NCI-H524 treated with DMSO at 0.1 percent for 48 hours (cell line): Measurements from ENCODE around the gene IGSF8.

ENCODE experiments used
- DNase-seq: peaks from one replicate; lab custom pipeline; 2025; lab: John Stamatoyannopoulos, UW

IGSF8 gene

DNA sequence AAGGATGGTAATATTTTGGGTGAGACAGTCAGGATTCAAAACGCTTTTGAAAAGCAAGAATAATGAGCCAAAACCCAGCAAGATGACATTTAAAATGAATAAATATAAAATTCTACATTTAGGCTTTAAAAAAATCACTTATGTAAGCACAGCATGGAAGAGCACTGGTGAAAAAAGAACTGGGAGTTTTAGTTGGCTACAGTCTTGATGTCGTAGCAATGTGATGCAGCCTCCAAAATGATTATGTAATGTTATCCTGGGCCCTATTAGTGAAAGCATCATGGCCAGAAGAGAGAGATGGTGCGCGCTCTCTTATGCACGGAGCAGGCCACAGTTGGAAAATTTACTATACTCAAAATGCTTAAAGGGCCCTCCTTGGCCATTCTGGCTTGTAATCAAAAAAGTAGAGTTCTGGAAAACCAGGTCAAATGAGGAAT lies 11.9 kb downstream of the IGSF8 start:
- no peak for DNase-seq

DNA sequence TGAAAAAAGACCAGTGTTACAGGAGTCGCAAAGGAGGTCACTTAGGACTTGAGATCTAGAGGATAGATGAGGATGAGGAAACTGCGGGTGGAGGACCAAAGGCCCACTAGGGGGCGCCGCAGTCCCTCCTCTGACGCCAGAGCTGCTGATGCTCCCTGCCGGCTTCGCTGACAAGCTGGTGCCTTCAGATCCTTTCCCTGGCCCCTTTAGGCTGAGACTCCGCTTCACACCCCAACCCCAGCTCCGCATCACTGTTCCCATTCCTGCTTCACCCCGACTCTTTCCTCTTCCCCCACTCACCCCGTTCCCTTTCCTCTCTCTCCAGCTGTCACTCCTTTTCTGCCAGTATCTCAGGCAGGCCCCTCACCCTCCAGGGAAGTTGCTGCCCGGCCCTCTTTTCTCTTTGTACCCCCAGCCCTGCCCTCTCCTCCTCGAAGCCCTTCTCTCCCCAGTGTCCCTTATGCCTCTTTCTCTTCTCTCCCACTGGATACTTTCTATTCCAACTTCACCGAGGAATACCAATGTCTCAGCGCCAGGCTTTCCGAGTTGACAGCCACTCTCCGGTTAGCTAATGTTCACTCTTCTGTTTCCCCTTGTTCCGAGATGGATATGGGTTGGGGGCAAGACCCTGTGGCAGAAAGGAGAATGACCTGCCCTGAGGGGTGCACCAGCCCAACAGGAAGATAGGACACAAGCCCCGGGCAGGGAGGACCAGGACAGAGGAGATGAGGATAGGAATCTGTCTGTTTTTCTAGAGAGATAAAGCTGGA lies 12.5 kb downstream of the IGSF8 start:
- peak; percentile 5 for DNase-seq

DNA sequence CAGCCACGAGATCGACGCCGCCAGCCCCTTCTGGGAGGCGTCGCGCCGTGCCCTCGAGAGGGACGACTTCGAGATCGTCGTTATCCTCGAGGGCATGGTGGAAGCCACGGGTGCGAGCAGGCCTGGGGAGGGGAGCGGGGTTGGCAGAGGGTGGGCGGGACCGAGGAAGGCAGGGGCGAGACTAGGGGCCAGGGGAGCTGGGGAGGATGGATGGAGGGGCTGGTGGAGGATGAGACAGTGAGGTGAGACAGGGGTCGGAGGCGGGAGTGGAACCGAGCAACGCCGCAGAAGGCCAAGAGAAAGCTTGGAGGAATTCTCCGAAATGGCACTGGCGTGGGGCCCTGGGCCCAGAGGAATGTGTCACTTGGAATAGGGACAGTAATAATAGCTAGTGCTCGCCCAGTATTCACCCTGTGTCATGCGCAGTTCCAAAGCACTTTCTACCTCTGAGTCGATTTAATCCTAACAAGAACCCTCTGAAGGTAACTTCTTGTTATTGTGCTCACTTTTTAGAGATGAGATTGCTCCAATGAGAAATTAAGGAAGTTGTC lies 13.6 kb downstream of the IGSF8 start:
- DNase-seq = no peak

- no peak for DNase-seq
Observed at GRCh38 chr1:160083968-160084770, 14.2 kb downstream of the IGSF8 start.

DNA sequence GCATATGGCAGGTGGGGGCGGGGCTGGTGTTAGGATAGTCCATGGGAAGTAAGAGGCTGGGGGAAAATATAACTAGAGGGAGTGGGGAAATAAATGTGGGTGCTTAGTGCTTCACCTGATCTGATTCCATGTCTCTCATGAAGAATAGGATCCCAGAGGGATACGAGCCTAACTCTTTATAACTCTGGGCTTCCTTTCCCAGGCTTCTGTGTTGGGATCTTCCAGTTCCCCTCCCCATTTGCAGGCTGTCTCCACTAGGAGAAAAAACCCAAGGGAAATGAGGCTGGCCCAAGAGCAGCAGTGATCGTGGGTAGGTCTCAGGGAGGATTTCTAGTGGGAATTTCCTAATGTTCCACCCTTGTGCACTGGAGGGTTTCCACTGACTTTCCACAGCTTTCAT lies 15.5 kb downstream of the IGSF8 start:
- DNase-seq = no peak

DNA sequence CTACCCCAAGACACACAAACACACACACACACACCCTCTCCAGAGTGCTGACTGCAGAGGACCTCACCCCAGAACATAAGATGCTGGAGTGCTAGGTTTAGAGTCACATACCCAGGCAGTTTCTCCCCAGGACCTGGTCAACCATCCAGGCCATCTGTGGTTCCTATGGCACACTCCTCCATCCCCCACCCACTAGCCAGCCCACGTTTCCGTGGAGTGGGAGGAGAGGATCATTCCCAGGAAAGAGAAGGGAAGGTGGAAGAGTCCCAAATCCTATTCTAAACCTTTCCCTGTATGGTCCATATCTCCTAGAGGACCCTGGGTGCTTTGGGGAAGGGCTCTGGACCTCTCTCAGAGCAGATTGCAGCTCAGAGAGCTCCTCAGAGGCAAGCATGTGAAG lies 15.9 kb downstream of the IGSF8 start:
- DNase-seq = no peak

GRCh38 chr1:160081261-160081936 lies 17.0 kb downstream of the IGSF8 start, which contains the start of gene KCNJ9:
KCNJ9 (plus strand) TSS chr1:160081538; CDS start chr1:160084031, 2,493 bp downstream.
- DNase-seq = peak; percentile 21

DNA sequence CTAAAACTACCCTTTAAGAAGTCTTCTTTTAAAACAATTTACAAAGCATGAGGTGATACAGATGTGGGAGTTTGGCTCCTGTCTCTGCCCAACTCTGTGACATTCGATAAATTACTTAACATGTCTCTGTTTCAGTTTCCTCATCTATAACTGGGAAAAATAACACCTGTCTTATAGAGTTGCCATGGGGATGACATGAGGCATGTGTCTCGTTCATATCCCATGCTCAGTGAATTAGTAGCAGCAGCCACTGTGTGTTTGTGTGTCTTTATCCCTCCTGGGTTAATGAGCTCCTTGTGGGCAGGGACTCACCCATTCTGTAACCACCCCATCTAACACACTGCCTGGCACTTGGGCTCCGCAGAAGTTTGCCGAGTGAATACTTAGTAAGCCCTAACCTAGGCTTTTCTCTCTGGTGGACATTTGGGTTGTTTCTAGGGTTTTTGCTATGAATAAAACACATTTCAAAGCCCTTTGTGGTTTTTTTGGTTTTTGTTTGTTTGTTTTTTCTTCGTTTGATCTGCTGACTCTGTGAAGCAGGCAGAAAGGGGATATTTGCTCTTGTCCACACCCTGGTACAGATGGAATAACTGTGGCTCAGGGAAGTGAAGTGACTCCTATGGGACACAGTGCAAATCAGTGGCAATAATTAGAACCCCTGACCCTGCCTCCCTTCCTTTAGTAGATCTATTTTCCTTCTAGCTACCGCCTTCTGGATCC lies 17.9 kb downstream of the IGSF8 start:
- DNase-seq = no peak

- DNase-seq = no peak
Observed at GRCh38 chr1:160079448-160079847, 19.0 kb downstream of the IGSF8 start.

DNA sequence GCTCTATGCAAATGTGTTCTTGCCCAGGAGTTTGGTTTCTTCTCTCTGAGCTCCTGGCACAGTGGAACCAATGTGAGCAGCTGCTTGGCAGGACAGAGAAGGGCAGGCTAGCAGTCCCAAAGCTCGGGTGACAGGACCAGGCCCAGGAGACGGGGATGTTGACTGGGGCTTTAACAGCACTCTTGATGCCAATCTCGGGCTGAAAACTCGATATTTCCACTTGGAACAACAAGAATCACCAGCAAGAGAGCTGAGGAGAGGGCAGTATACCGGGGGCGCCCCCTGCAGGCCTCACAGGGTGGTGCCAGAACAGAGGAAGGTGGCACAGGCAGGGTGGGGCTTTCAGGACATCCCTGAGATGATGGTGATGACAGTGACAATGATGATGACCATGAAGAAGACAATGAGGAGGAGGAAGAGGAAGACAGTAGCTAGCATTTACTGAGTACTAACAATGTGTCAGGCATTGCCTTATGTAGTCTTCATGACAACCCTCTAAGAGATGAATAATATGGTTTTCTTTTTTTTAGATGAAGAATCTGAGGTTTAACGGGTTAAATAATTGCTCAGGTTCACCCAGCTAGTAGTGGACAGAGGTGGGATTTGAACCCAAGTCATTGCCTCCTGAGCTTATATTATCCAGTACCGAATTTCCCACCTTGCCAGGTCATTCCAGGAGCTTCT lies 19.8 kb downstream of the IGSF8 start:
- DNase-seq = no peak

- no peak for DNase-seq
Observed at GRCh38 chr1:160077486-160077885, 20.9 kb downstream of the IGSF8 start.

- DNase-seq = no peak
Observed at GRCh38 chr1:160076295-160076694, 22.1 kb downstream of the IGSF8 start.

DNA sequence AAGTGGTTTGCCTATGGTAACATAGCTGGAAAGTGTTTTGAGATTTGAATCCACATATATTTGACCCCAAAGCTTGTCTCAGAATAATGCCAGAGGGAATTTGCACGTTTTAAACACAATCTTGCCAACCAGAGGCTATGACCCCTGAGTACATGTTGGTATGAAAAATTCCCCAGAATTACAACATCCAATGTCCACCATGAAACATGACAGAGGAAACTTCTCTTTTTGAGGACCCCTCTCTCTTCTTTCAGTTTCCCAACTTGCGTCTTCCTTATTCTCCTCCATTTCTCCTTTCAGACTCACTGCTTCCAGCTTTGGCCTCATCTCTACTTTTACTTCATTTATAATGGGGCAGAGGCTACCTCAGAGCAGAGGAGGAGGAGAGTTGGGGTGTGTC lies 22.6 kb downstream of the IGSF8 start:
- no peak for DNase-seq

DNA sequence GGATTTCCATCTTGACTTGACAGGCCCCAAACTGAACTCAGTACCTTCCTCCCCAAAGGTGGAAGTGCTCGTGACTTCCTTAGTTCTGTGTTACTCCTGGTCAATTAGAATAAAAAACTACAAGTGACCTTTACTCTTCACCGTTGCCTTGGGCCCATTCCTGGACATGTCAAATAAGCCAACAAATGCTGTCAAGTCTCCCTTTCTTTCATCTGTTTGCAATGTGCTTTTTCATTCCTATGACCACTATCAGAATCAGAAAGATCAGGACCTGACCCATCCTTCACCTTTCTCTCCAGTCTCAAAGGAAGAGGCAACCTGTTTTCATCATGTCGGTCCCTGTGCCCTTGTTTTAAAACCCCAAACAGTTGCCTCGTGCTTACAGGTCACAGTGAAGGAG lies 23.6 kb downstream of the IGSF8 start:
- DNase-seq = no peak

DNA sequence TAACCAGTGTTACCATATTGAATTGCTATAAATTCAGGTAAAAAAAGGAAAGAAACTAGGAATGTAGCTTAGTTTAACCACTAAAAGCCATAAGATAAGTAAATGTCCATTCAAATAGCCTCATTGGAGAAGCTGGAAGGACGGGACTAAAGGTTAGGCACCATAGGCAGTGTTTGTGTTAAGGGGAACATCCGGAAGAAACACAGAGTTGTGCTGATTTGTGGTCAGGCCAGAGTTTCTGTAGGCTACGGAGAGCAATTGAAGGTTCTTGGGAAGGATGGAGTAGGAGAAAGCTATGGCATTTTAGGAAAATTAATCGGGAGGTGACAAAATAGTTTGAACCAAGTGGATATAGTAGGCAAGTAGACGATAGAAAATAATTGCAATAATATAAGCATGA lies 27.1 kb downstream of the IGSF8 start:
- no peak for DNase-seq

DNA sequence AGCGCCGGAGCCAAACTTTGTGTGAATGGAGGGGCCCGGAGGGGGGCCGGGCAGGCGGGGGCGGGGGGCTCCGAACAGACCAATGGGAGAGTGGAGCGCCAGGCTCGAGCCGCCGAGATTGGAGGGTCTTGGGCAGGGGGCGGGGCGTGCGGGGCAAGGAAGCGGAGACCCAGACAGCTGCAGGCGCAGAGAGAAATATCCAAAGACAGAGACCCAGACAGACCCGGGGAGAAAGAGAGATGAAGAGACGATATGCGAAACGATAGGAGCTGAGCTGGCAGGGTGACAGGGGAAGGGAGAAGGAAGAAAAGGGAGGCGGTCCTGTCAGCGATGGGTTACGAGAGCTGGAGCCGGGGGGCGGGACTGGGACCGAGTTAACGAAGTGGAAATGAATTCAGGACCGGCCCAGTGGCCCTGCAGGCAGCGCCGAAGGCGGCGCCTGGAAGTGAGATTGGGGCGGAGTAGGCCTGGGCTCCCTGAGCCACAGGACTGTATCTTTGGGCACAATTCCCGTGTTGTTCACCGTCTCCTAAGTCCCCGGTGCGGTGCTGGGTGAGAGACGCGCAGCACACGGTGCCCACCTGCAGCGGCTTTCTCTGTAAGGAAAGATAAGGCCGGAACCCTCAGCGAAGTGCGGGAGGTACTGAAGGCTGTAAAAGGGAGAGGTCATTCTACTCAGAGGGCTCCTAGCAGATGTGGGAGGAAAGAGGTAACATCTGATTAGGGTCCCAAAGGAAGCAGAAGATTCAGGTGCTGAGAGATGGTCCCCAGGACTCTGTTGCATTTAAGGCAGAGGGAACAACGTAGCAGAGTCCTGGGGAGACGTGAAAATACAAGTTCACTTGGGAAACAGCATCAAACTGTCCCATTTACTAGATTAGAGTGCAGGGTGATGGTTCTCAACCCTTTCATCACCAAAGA lies 27.9 kb downstream of the IGSF8 start:
- DNase-seq = no peak

- DNase-seq = no peak
Observed at GRCh38 chr1:160069460-160070231, 28.8 kb downstream of the IGSF8 start, which contains the start of gene KCNJ10. KCNJ10 (minus strand) TSS chr1:160070160; CDS start chr1:160042532, 27,628 bp downstream.

DNA sequence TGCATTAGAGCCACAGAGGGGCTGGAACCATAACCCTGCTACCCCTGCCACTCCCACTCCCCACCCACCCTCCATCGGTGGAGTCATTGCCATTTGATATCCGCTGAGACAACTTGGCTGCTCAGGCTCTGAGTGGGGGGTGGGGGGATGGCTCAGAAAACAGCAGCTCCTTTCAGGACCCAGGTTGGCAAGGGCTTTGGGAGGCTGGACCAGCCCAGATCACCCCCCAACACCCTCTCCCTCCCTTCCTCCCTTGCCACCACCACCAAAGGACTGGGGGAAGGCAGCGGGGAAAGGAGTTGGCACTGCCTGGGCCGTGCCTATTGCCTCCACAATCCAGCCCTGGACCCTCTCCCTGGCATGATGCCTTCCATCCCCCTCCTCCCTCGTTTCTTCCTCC lies 30.2 kb downstream of the IGSF8 start:
- DNase-seq = no peak
